DMS153 (cell line): ENCODE results near the gene SELENOO.

Source experiments
- DNase-seq: peaks from one replicate; lab custom pipeline; 2025; lab: John Stamatoyannopoulos, UW

The SELENOO gene

GRCh38 chr22:50238755-50239154, 37.9 kb downstream of the SELENOO start:
- DNase-seq, result no peak

GRCh38 chr22:50242406-50242949, 41.7 kb downstream of the SELENOO start:
- DNase-seq, result no peak

- DNase-seq, result no peak
Observed at GRCh38 chr22:50243685-50244419, 43.0 kb downstream of the SELENOO start.

- DNase-seq, result peak; percentile 80
Observed at GRCh38 chr22:50244420-50245213, 43.8 kb downstream of the SELENOO start, which contains the start of gene TUBGCP6. TSS of gene TUBGCP6 (minus strand) at chr22:50245023. CDS start at chr22:50244459, 564 bp downstream.

- no peak for DNase-seq
Observed at GRCh38 chr22:50245214-50246072, 44.6 kb downstream of the SELENOO start.

GRCh38 chr22:50246242-50247175, 45.7 kb downstream of the SELENOO start:
- DNase-seq, result no peak

- peak; percentile 83 for DNase-seq
Observed at GRCh38 chr22:50247748-50248147, 46.9 kb downstream of the SELENOO start.

- DNase-seq, result no peak
Observed at GRCh38 chr22:50248196-50249081, 47.6 kb downstream of the SELENOO start.

GRCh38 chr22:50249341-50250248, 48.8 kb downstream of the SELENOO start:
- no peak for DNase-seq

- no peak for DNase-seq
Observed at GRCh38 chr22:50250249-50250554, 49.4 kb downstream of the SELENOO start.

- peak; percentile 57 for DNase-seq
Observed at GRCh38 chr22:50250555-50251476, 50.0 kb downstream of the SELENOO start, which contains the start of gene HDAC10. TSS of gene HDAC10 (minus strand) at chr22:50251265. CDS start at chr22:50251032, 233 bp downstream.

- DNase-seq, result no peak
Observed at GRCh38 chr22:50251477-50252081, 50.8 kb downstream of the SELENOO start.

- peak; percentile 57 for DNase-seq
Observed at GRCh38 chr22:50252082-50253045, 51.6 kb downstream of the SELENOO start.

- no peak for DNase-seq
Observed at GRCh38 chr22:50253046-50253915, 52.5 kb downstream of the SELENOO start.

GRCh38 chr22:50253941-50254340, 53.1 kb downstream of the SELENOO start:
- no peak for DNase-seq
